Esophagus squamous epithelium (tissue), 5 donors: Measurements from ENCODE around the gene CCT8. TPM values are rescaled to one million over a fixed set of nuclear protein-coding genes. Genes with fewer than 3 reads are reported as not detected.
"Not testable (repeated sequence)": the region's sequence is repeated elsewhere in the genome, so short reads cannot be mapped to it uniquely, and the experiment has no call there.

Experiments used
- DNase-seq: peaks from one replicate; lab custom pipeline; 2025; lab: John Stamatoyannopoulos, UW
- H3K27ac ChIP-seq, 4 donors: fragments of 200-600 bp; sonication (generic); one replicate each; pipeline ENCODE4 v1.5.1; 2016 to 2019; ENCODE audit warnings: mild to moderate bottlenecking in 1 of 4
- H3K27me3 ChIP-seq, 4 donors: fragments of 200-600 bp; sonication (generic); 1 replicate in 3 of 4; 2 replicates in 1 of 4; pipeline versions ENCODE4 v1.5.1 to v1.6.0; 2017 to 2021; ENCODE audit warnings: antibody characterized with exemption in 1 of 4
- H3K36me3 ChIP-seq, 3 donors: fragments of 200-600 bp; sonication (generic); one replicate each; pipeline ENCODE4 v1.5.1; 2016 to 2019
- H3K4me1 ChIP-seq, 3 donors: fragments of 200-600 bp; sonication (generic); one replicate each; pipeline ENCODE4 v1.5.1; 2017 to 2019
- H3K4me3 ChIP-seq, 4 donors: fragments of 200-600 bp; sonication (generic); 1 replicate in 3 of 4; 2 replicates in 1 of 4; pipeline ENCODE4 v1.5.1; 2016 to 2019; ENCODE audit warnings: mild to moderate bottlenecking in 2 of 4, moderate library complexity in 1 of 4
- H3K9me3 ChIP-seq, 3 donors: fragments of 200-600 bp; sonication (generic); one replicate each; pipeline ENCODE4 v1.5.1; 2016 to 2019
- POLR2A ChIP-seq, 4 donors: fragments of 450-650 bp; IDR thresholded peaks; one replicate each; pipeline ENCODE4 v1.6.1; 2017; ENCODE audit warnings: antibody characterized with exemption in 4 of 4, mild to moderate bottlenecking in 4 of 4, moderate library complexity in 3 of 4
- WGBS, 2 donors: methylation state at CpG; one replicate each; pipeline ENCODE4 v1.1.5; 2018; 5-methylcytosine and 5-hydroxymethylcytosine counted together
- intact Hi-C: fragments of 100-400 bp; cut with DNase I; formaldehyde crosslinking; loops from one replicate; pipeline ENCODE4 v1.15.0; 2022
- total RNA-seq, 4 donors: library from RNA; depleted of rRNA; stranded (reverse); fragments of >200 nt; gene quantifications; one replicate each; pipeline ENCODE4 v1.1.0, GENCODE V29; 2016
- TF ChIP-seq, protein P1 (sequence below), 6 experiments: fragments of 450-650 bp in 4 of 6; fragments of 200-600 bp in 2 of 6; sonication (generic) in 2 of 6; IDR thresholded peaks; one replicate each; pipeline ENCODE4 v1.5.1; 2016 to 2019; ENCODE audit warnings: antibody characterized with exemption in 6 of 6, mild to moderate bottlenecking in 4 of 6, moderate library complexity in 4 of 6
- donor health status: DM: yes; HTN: yes; CAD: no.

Gene CCT8
- total RNA-seq, 4 donors from 2014 or later, result 69.5 to 170 (median 133) TPM

DNA sequence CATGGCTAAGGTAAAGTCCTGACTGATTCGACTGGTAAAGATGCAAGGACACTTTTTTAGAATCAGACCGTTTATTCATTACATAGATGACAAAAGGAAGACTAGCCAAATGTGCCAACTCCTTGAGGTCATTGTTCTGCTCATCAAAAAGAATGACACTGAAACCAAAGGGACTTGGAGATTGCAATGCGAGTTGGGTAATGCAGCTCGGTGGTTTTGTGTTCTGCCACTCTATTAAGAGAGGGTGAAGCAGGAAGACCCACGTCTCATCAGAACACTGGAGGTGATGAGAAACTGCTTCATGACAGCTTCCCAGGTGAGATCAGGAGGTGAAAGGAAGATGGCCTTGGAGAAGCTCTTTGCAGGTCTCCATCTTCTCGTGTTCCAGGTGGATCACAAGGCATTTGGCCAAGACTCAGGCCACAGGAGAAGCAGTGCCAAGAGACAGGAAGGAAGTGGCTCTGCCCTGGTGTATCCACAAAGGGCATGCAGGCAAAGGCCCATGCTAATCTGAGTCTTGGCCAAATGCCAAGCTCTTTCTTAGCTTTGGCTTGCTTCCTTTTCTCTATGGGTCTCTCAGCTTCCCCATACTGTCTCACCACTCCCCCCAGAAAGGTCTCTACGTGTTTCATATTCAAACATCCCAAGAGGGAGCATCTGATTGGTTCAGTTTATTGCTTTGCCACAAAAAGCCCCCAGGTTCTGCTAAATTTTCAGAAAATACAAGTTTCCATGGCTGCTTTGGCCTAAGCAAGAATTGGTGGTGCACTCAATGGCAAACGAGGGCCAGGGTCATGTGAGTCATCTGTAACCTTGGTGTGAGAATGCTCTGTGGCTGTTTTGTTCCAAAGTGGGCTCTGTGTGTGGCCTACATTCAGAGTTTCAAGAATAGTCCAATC lies 5.7 kb upstream of the CCT8 start:
- intact Hi-C loops, result no loop called here

DNA sequence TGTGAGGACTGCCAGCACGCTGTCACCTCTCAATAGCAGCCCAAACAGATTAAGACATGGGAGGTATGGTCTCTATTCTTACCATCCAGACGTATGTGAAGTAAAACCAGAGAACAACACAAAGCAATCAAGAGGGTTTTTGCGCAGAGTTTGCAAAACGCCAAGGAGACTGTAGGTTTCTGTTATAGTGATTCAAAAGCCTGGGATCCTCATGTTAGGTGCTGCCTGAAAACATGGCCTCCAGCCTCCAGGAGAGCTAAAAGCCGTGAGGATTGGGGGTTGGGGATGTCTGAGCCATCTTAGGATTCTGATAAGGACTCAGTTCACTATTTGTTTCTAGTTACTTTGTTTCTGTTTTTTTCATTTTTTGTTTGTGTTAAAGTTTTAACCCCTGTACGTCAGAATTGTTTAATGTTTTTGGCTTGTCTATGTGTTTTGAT lies 4.2 kb upstream of the CCT8 start:
- intact Hi-C loops, result no loop called here
- TF ChIP-seq POLR2A (IDR thresholded peaks at IDR 0.05), result no peak
- TF ChIP-seq, protein P1, sequence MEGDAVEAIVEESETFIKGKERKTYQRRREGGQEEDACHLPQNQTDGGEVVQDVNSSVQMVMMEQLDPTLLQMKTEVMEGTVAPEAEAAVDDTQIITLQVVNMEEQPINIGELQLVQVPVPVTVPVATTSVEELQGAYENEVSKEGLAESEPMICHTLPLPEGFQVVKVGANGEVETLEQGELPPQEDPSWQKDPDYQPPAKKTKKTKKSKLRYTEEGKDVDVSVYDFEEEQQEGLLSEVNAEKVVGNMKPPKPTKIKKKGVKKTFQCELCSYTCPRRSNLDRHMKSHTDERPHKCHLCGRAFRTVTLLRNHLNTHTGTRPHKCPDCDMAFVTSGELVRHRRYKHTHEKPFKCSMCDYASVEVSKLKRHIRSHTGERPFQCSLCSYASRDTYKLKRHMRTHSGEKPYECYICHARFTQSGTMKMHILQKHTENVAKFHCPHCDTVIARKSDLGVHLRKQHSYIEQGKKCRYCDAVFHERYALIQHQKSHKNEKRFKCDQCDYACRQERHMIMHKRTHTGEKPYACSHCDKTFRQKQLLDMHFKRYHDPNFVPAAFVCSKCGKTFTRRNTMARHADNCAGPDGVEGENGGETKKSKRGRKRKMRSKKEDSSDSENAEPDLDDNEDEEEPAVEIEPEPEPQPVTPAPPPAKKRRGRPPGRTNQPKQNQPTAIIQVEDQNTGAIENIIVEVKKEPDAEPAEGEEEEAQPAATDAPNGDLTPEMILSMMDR (IDR thresholded peaks at IDR 0.05), result no peak
- Histone ChIP-seq H3K36me3 (no peaks in the 10 kb centered on the region), H3K4me3 (peak overlapping the region; percentile 51 to 67 (median 62)), H3K9me3 (no peaks in the 10 kb centered on the region), H3K4me1 (peaks cover 0 to 43% (median 0%) of the 10 kb centered on the region in 3 donors), H3K27ac (peak overlapping the region; percentile 88 to 94 (median 90)), H3K27me3 (no peaks in the 10 kb centered on the region)
- WGBS, 2 donors, result 41 to 51% methylated on average over 5 to 6 of the region's 6 CpGs
- no peak for DNase-seq

More for the DNA sequence above, 5.7 kb upstream of the CCT8 start:
- H3K36me3 ChIP-seq, result no peaks in the 10 kb centered on the region
- H3K9me3 ChIP-seq, result no peaks in the 10 kb centered on the region
- TF ChIP-seq POLR2A (IDR thresholded peaks at IDR 0.05), result no peak
- TF ChIP-seq, protein P1 (IDR thresholded peaks at IDR 0.05), result no peak
- H3K27ac ChIP-seq, result peak overlapping the region in 2 of 4 donors; percentile 45 to 91
- 34 to 60% methylated on average over 4 to 8 of the region's 8 CpGs for WGBS, 2 donors
- DNase-seq, result no peak
- no peak overlapping the region for H3K4me3 ChIP-seq
- no peaks in the 10 kb centered on the region for H3K27me3 ChIP-seq
- H3K4me1 ChIP-seq, result peaks cover 0 to 38% (median 0%) of the 10 kb centered on the region in 3 donors

DNA sequence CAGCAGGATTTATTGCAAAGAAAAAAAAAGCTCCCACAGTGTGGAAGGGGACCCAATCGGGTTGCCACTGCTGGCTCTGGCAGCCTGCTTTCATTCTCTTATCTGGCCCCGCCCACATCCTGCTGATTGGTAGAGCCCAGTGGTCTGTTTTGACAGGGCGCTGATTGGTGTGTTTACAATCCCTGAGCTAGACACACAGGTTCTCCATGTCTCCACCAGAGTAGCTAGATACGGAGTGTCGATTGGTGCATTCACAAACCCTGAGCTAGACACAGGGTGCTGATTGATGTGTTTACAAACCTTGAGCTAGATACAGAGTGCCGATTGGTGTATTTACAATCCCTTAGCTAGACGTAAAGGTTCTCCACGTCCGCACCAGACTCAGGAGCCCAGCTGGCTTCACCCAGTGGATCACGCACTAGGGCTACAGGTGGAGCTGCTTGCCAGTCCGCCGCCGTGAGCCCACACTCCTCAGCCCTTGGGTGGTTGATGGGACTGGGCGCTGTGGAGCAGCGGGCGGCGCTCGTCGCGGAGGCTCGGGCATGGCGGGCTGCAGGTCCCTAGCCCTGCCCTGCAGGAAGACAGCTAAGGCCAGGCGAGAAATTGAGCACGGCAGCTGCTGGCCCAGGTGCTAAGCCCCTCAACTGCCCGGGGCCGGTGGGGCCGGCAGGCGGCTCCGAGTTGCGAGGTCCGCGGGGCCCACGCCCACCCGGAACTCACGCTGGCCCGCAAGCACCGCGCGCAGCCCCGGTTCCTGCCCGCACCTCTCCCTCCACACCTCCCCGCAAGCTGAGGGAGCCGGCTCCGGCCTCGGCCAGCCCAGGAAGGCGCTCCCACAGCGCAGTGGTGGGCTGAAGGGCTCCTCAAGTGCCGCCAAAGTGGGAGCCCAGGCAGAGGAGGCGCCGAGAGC lies 3.5 kb upstream of the CCT8 start:
- peak in 3 of 4 donors; percentile 3 to 45 (median 17) for TF ChIP-seq POLR2A (IDR thresholded peaks at IDR 0.05)
- Histone ChIP-seq H3K4me1 (peaks cover 2 to 50% (median 6%) of the 10 kb centered on the region in 3 donors), H3K4me3 (peak overlapping the region; percentile 51 to 67 (median 62)), H3K27ac (peak overlapping the region; percentile 88 to 94 (median 90))
- H3K27me3 ChIP-seq, intact Hi-C loops, H3K9me3 ChIP-seq, H3K36me3 ChIP-seq: not testable (repeated sequence)
- 41 to 46% methylated on average over 10 to 11 of the region's 50 CpGs for WGBS, 2 donors
- DNase-seq, result peak; percentile 52

DNA sequence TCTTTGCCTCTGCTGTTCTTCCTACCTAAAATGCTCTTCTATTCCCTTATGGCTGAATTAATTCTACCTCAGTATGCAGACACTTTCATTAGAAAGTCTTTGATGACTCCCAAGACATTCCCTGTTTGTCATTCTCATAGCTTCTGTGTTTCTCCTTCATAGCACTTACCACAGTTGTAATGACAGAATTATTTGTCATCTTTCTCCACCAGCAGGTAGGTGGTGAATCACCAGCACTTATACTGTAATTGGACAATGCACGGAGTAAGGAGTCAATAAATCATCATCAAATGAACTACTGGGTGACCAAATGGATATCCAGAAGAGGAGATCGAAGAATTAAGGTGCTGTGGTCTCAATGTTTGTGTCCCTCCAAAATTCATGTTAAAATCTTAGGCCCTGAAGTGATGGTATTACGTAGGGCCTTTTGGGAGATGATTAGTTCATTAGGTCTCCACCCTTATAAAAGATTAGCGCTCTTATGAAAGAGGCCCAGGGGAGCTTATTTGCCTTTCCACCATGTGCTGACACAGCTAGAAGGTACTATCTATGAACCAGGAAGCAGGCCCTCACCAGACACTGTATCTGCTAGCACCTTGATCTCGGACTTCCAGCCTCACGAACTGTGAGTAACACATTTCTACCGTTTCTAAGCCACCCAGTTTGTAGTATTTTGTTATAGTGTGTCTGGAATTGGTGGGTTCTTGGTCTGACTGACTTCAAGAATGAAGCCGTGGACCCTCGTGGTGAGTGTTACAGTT lies 2.4 kb upstream of the CCT8 start:
- Histone ChIP-seq H3K9me3 (no peaks in the 10 kb centered on the region), H3K27ac (peak overlapping the region; percentile 51 to 94 (median 90)), H3K36me3 (peaks cover 0 to 5% (median 0%) of the 10 kb centered on the region in 3 donors), H3K27me3 (no peaks in the 10 kb centered on the region), H3K4me1 (peaks cover 10 to 61% (median 17%) of the 10 kb centered on the region in 3 donors), H3K4me3 (peak overlapping the region in 1 of 4 donors; percentile 67)
- DNase-seq, result no peak
- TF ChIP-seq POLR2A (IDR thresholded peaks at IDR 0.05), result no peak
- TF ChIP-seq, protein P1 (IDR thresholded peaks at IDR 0.05), result no peak
- intact Hi-C loops, result no loop called here
- 77 to 84% methylated on average over 7 to 9 of the region's 9 CpGs for WGBS, 2 donors

- Histone ChIP-seq H3K4me3 (no peak overlapping the region), H3K36me3 (peaks cover 0 to 11% (median 0%) of the 10 kb centered on the region in 3 donors), H3K27ac (no peak overlapping the region), H3K27me3 (no peaks in the 10 kb centered on the region), H3K4me1 (peaks cover 10 to 72% (median 20%) of the 10 kb centered on the region in 3 donors), H3K9me3 (no peaks in the 10 kb centered on the region)
- 81 to 94% methylated on average over 4 of the region's 4 CpGs for WGBS, 2 donors
- no peak for DNase-seq
- TF ChIP-seq, protein P1 (IDR thresholded peaks at IDR 0.05), result no peak
- TF ChIP-seq POLR2A (IDR thresholded peaks at IDR 0.05), result no peak
- intact Hi-C loops, result no loop called here
Observed at GRCh38 chr21:29074783-29075182, 1.3 kb upstream of the CCT8 start.
